ENCODE results near the gene CDH13.

Gene CDH13

GRCh38 chr16:82628711-82629110 is 1.9 kb downstream of the CDH13 start:
- DNase-seq (ENCODE audit: low read depth) = no peak

GRCh38 chr16:82629441-82630027 is 2.8 kb downstream of the CDH13 start:
- no peak for DNase-seq (ENCODE audit: low read depth)

- DNase-seq (ENCODE audit: low read depth) = no peak
Measured at GRCh38 chr16:82630219-82630618, 3.5 kb downstream of the CDH13 start.

GRCh38 chr16:82630688-82631087 is 3.9 kb downstream of the CDH13 start:
- no peak for DNase-seq (ENCODE audit: low read depth)

GRCh38 chr16:82631701-82632685 is 5.2 kb downstream of the CDH13 start:
- no peak for DNase-seq (ENCODE audit: low read depth)

- no peak for DNase-seq (ENCODE audit: low read depth)
Measured at GRCh38 chr16:82633964-82634600, 7.3 kb downstream of the CDH13 start.

- DNase-seq (ENCODE audit: low read depth) = no peak
Measured at GRCh38 chr16:82634955-82635610, 8.3 kb downstream of the CDH13 start.

- DNase-seq (ENCODE audit: low read depth) = no peak
Measured at GRCh38 chr16:82636485-82636884, 9.7 kb downstream of the CDH13 start.

GRCh38 chr16:82636958-82637357 is 10.2 kb downstream of the CDH13 start:
- no peak for DNase-seq (ENCODE audit: low read depth)

- no peak for DNase-seq (ENCODE audit: low read depth)
Measured at GRCh38 chr16:82638095-82638798, 11.5 kb downstream of the CDH13 start.

- DNase-seq (ENCODE audit: low read depth) = no peak
Measured at GRCh38 chr16:82639263-82639662, 12.5 kb downstream of the CDH13 start.

- peak; percentile 24 for DNase-seq (ENCODE audit: low read depth)
Measured at GRCh38 chr16:82639666-82640336, 13.0 kb downstream of the CDH13 start.

- no peak for DNase-seq (ENCODE audit: low read depth)
Measured at GRCh38 chr16:82641336-82641984, 14.7 kb downstream of the CDH13 start.

- no peak for DNase-seq (ENCODE audit: low read depth)
Measured at GRCh38 chr16:82643136-82643535, 16.4 kb downstream of the CDH13 start.

- DNase-seq (ENCODE audit: low read depth) = no peak
Measured at GRCh38 chr16:82643936-82644630, 17.3 kb downstream of the CDH13 start.

GRCh38 chr16:82646504-82646903 is 19.7 kb downstream of the CDH13 start:
- DNase-seq (ENCODE audit: low read depth) = no peak

- no peak for DNase-seq (ENCODE audit: low read depth)
Measured at GRCh38 chr16:82649766-82650165, 23.0 kb downstream of the CDH13 start.

GRCh38 chr16:82650804-82651203 is 24.0 kb downstream of the CDH13 start:
- no peak for DNase-seq (ENCODE audit: low read depth)

- DNase-seq (ENCODE audit: low read depth) = no peak
Measured at GRCh38 chr16:82651921-82652601, 25.3 kb downstream of the CDH13 start.
